ENCODE data around the gene HERPUD1. TPM values are rescaled to one million over a fixed set of nuclear protein-coding genes. Genes with fewer than 3 reads are reported as not detected.

Gene HERPUD1
- total and polyA plus RNA-seq, 2 of the 13 experiments (the other 11 are each of a cell fraction or from before 2014, with no cell fraction given) = 96.2 to 323 TPM

DNA sequence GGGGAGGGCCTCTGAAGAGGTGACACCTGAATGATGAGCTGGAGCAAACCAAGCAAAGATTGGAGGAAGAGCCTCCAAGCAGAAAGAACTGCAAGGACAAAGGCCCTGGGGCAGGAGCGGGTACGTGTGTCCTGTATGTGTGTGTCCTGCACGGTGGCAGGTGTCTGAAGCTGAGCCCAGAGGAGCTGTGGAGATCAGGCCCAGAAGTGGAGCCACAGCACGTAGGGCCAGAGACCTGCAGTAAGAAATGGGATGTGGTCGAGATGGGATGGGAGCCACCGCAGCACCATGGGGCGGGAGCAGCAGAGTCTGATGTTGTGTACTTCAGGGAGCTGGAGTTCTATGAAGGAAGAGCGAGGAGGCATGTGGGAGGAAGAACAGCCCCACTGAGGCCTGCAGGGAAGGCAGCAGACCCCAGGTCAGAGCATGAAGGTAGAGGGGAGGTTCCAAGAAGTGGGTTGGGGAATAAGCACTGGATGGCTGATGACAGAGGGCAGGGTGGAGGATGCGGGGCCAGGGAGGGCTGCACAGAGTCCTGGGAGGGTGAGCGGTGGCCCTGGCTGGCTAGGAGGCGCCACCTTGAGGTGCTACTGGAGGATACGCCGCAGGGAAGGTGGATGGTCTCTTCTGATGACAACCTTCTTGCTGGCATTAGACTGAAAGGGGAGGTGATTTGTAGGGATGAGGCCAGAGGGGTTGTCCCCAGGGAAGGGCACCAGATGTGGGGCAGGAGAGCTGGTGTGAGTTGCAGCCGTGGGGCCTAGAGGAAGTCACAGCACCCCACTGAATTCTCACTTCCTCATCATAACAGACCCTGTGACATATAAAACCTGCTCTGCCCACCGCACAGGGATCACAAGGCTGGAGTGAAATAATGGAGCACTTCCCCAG is 19.2 kb downstream of the HERPUD1 start (continued):
- no peak for TF ChIP-seq ZNF543 (CRISPR knock-in tag; IDR thresholded peaks at IDR 0.05)
- TF ChIP-seq THYN1 (CRISPR knock-in tag; IDR thresholded peaks at IDR 0.05; ENCODE audit: borderline replicate concordance, low read depth) = no peak
- no peak for TF ChIP-seq TSC22D2 (CRISPR knock-in tag; IDR thresholded peaks at IDR 0.05; ENCODE audit: borderline replicate concordance)
- TF ChIP-seq ZNF577 (CRISPR knock-in tag; IDR thresholded peaks at IDR 0.05; ENCODE audit: borderline replicate concordance, low read depth) = no peak
- TF ChIP-seq HOXA3 (CRISPR knock-in tag; IDR thresholded peaks at IDR 0.05) = no peak; the same call in 1 of the 2 replicates
- no peak for TF ChIP-seq ZNF225 (CRISPR knock-in tag; IDR thresholded peaks at IDR 0.05)
- TF ChIP-seq ZMAT5 (CRISPR knock-in tag; IDR thresholded peaks at IDR 0.05; ENCODE audit: borderline replicate concordance, low read depth) = no peak
- peak; percentile 61 for TF ChIP-seq SMC3 (IDR thresholded peaks at IDR 0.05; ENCODE audit: low read length)
- TF ChIP-seq, protein P1, sequence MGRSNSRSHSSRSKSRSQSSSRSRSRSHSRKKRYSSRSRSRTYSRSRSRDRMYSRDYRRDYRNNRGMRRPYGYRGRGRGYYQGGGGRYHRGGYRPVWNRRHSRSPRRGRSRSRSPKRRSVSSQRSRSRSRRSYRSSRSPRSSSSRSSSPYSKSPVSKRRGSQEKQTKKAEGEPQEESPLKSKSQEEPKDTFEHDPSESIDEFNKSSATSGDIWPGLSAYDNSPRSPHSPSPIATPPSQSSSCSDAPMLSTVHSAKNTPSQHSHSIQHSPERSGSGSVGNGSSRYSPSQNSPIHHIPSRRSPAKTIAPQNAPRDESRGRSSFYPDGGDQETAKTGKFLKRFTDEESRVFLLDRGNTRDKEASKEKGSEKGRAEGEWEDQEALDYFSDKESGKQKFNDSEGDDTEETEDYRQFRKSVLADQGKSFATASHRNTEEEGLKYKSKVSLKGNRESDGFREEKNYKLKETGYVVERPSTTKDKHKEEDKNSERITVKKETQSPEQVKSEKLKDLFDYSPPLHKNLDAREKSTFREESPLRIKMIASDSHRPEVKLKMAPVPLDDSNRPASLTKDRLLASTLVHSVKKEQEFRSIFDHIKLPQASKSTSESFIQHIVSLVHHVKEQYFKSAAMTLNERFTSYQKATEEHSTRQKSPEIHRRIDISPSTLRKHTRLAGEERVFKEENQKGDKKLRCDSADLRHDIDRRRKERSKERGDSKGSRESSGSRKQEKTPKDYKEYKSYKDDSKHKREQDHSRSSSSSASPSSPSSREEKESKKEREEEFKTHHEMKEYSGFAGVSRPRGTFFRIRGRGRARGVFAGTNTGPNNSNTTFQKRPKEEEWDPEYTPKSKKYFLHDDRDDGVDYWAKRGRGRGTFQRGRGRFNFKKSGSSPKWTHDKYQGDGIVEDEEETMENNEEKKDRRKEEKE (IDR thresholded peaks at IDR 0.05) = no peak
- no peak for TF ChIP-seq ZNF33A (CRISPR knock-in tag; IDR thresholded peaks at IDR 0.05; ENCODE audit: borderline replicate concordance)
- no peak for TF ChIP-seq JDP2 (CRISPR knock-in tag; IDR thresholded peaks at IDR 0.05; ENCODE audit: borderline replicate concordance)
- no peak for TF ChIP-seq PRPF4 (IDR thresholded peaks at IDR 0.05; ENCODE audit: low read depth, low read length, poor library complexity, severe bottlenecking)
- no peak for TF ChIP-seq DRAP1 (CRISPR knock-in tag; IDR thresholded peaks at IDR 0.05)
- TF ChIP-seq MATR3 (CRISPR knock-in tag; IDR thresholded peaks at IDR 0.05) = no peak
- TF ChIP-seq ZNF17 (CRISPR knock-in tag; IDR thresholded peaks at IDR 0.05) = peak; percentile 75; the same call in 1 of the 2 replicates
- no peak for TF ChIP-seq MLLT10 (CRISPR knock-in tag; IDR thresholded peaks at IDR 0.05)
- no peak for TF ChIP-seq PPARG (CRISPR knock-in tag; conservative IDR thresholded peaks at IDR 0.05)
- peak; percentile 15; the same call in 1 of the 2 replicates for TF ChIP-seq ETV5 (CRISPR knock-in tag; IDR thresholded peaks at IDR 0.05; ENCODE audit: borderline replicate concordance)
- peak; percentile 65; the same call in 1 of the 2 replicates for TF ChIP-seq ZBTB38 (CRISPR knock-in tag; IDR thresholded peaks at IDR 0.05)
- no peak for TF ChIP-seq HMG20B (CRISPR knock-in tag; conservative IDR thresholded peaks at IDR 0.05)
- TF ChIP-seq MXD3 (CRISPR knock-in tag; IDR thresholded peaks at IDR 0.05) = peak; percentile 36; the same call in 1 of the 2 replicates
- TF ChIP-seq ZNF766 (CRISPR knock-in tag; IDR thresholded peaks at IDR 0.05; ENCODE audit: borderline replicate concordance) = no peak
- TF ChIP-seq ZNF350 (CRISPR knock-in tag; IDR thresholded peaks at IDR 0.05; ENCODE audit: borderline replicate concordance, low read depth) = peak; percentile 67; the same call in 1 of the 2 replicates
- peak; percentile 20; the same call in 1 of the 2 replicates for TF ChIP-seq SALL1 (CRISPR knock-in tag; IDR thresholded peaks at IDR 0.05)
- no peak for TF ChIP-seq CC2D1A (CRISPR knock-in tag; IDR thresholded peaks at IDR 0.05)
